ENCODE measurements around the gene KRTAP17-1.
"Not testable (repeated sequence)": the region's sequence is repeated elsewhere in the genome, so short reads cannot be mapped to it uniquely, and the experiment has no call there.

GRCh38 chr17:41350381-41350878 is 34.9 kb upstream of the KRTAP17-1 start, which contains the start of gene KRT33A:
- not testable (repeated sequence) for TF ChIP-seq CTCF (tag by site-specific recombination; IDR thresholded peaks at IDR 0.05); HOXA7 (CRISPR knock-in tag; IDR thresholded peaks at IDR 0.05; ENCODE audit: borderline replicate concordance)

All from HEK293 (cell line).